ENCODE measurements around the gene RUFY3.

GRCh38 chr4:70818173-70818855 is 96.5 kb downstream of the RUFY3 start:
- no peak for TF ChIP-seq POLR2AphosphoS5 (IDR thresholded peaks at IDR 0.05; ENCODE audit: low read depth, low read length)
- no peak; the same call in 1 of the 2 replicates for TF ChIP-seq POLR2A (IDR thresholded peaks at IDR 0.05; ENCODE audit: low read depth, low read length)
